ENCODE results near the gene TNFSF18.
"Not testable (repeated sequence)": the region's sequence is repeated elsewhere in the genome, so short reads cannot be mapped to it uniquely, and the experiment has no call there.

Gene TNFSF18, protein sequence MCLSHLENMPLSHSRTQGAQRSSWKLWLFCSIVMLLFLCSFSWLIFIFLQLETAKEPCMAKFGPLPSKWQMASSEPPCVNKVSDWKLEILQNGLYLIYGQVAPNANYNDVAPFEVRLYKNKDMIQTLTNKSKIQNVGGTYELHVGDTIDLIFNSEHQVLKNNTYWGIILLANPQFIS

DNA sequence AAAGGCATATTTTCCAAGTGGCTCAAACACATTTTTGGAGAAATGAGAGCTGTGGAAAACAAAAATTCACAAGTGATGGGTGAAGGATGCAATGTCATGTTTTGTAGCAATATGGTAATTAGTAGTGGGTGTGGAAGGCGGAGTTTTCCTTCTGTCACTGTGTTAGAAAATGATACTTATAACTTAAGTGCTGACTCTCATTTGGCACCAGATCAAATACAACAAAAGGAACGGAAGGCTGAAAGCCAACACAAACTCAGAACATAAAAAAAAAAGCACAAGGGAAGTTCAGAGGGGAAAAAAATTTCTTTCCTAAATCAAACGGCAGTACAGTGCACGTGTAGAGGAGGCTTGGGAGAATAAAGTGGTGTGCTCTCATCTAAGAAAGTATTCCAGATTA is at the start of gene TNFSF18:
Gene TNFSF18, minus strand, starts transcription at position 77 of the 400 bp plus-strand sequence. Its CDS starts 45 bp downstream, at position 32.
- Mint-ChIP-seq H3K27me3 (no peaks in the 10 kb centered on the region), H3K4me1 (peaks cover 5% of the 10 kb centered on the region), H3K36me3 (no peaks in the 10 kb centered on the region), H3K4me3 (no peak within 1 kb of the TSS), H3K27ac (no peak within 1 kb of the TSS), H3K9me3 (no peaks in the 10 kb centered on the region)
- no peak for DNase-seq (ENCODE audit: low spot score in 2 of 2)
- ATAC-seq (ENCODE audit: low read depth): no peak

DNA sequence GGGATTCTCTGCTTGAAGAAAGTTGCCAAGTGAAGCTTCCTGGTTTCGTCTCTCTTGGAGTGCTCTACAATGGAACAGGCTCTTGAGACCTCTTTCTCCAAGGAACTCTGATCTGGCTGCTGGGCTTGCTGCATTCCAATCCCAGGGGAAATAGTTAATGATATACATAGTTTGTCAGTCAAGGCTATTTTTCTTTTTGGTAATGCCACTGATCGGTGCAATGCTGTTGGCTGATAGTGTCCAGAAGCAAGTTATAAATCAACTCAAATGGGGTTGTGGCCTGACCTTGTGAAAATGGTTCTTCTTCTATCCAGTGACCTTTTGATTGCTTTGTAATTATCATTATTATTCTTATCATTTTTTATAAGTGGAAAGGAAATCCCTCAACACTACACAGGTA is 48.4 kb upstream of the TNFSF18 start:
- no peak overlapping the region for H3K4me3 Mint-ChIP-seq
- DNase-seq (ENCODE audit: low spot score in 2 of 2): no peak
- no peak for ATAC-seq (ENCODE audit: low read depth)

DNA sequence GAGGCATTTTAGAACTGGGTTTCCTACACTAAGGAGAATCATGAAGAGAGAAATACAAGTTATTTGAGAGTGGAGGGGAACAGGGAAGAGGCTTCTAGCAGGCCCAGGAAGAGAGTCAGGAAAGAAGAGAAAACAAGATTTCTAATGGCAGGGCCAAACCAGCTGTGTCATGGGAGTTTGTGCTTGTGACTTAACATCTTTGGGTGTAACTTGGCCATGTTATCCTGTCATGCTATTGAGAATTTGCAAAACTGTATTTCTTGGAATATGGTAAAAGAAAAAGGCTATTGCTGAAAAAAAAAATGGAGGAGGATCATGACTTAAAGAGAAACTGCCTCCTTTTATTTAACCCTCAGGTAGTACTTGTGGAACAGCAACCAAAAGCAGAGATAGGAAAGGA is 47.4 kb upstream of the TNFSF18 start:
- no peak overlapping the region for H3K4me3 Mint-ChIP-seq
- no peaks in the 10 kb centered on the region for H3K27me3 Mint-ChIP-seq
- H3K9me3 Mint-ChIP-seq: peaks cover 3% of the 10 kb centered on the region
- H3K27ac Mint-ChIP-seq: no peak overlapping the region
- no peak for DNase-seq (ENCODE audit: low spot score in 2 of 2)
- peaks cover 2% of the 10 kb centered on the region for H3K4me1 Mint-ChIP-seq
- H3K36me3 Mint-ChIP-seq: peaks cover 2% of the 10 kb centered on the region
- ATAC-seq (ENCODE audit: low read depth): no peak

More for the DNA sequence above, 48.4 kb upstream of the TNFSF18 start:
- H3K4me1 Mint-ChIP-seq: peaks cover 2% of the 10 kb centered on the region
- no peaks in the 10 kb centered on the region for H3K27me3 Mint-ChIP-seq
- peaks cover 2% of the 10 kb centered on the region for H3K36me3 Mint-ChIP-seq
- no peak overlapping the region for H3K27ac Mint-ChIP-seq
- H3K9me3 Mint-ChIP-seq: peaks cover 3% of the 10 kb centered on the region

GRCh38 chr1:173097001-173097400 is 46.3 kb upstream of the TNFSF18 start:
- DNase-seq (ENCODE audit: low spot score in 2 of 2): no peak
- H3K4me3 Mint-ChIP-seq: no peak overlapping the region

GRCh38 chr1:173095632-173096031 is 44.9 kb upstream of the TNFSF18 start:
- H3K9me3 Mint-ChIP-seq: peaks cover 1% of the 10 kb centered on the region
- no peaks in the 10 kb centered on the region for H3K36me3 Mint-ChIP-seq
- H3K4me3 Mint-ChIP-seq: no peak overlapping the region
- peaks cover 2% of the 10 kb centered on the region for H3K4me1 Mint-ChIP-seq
- ATAC-seq (ENCODE audit: low read depth) (no peak), DNase-seq (ENCODE audit: low spot score in 2 of 2) (no peak)
- peaks cover 1% of the 10 kb centered on the region for H3K27me3 Mint-ChIP-seq
- no peak overlapping the region for H3K27ac Mint-ChIP-seq

More at GRCh38 chr1:173097001-173097400, 46.3 kb upstream of the TNFSF18 start:
- peaks cover 2% of the 10 kb centered on the region for H3K4me1 Mint-ChIP-seq
- ATAC-seq (ENCODE audit: low read depth): no peak
- no peak overlapping the region for H3K27ac Mint-ChIP-seq
- H3K36me3 Mint-ChIP-seq: no peaks in the 10 kb centered on the region
- H3K27me3 Mint-ChIP-seq: no peaks in the 10 kb centered on the region
- peaks cover 1% of the 10 kb centered on the region for H3K9me3 Mint-ChIP-seq

- DNase-seq (ENCODE audit: low spot score in 2 of 2): no peak
- Mint-ChIP-seq H3K4me1 (peaks cover 2% of the 10 kb centered on the region), H3K36me3 (no peaks in the 10 kb centered on the region), H3K27me3 (peaks cover 1% of the 10 kb centered on the region), H3K27ac (no peak overlapping the region), H3K4me3 (no peak overlapping the region), H3K9me3 (peaks cover 1% of the 10 kb centered on the region)
- no peak for ATAC-seq (ENCODE audit: low read depth)
Measured at GRCh38 chr1:173094541-173094940, 43.8 kb upstream of the TNFSF18 start.

DNA sequence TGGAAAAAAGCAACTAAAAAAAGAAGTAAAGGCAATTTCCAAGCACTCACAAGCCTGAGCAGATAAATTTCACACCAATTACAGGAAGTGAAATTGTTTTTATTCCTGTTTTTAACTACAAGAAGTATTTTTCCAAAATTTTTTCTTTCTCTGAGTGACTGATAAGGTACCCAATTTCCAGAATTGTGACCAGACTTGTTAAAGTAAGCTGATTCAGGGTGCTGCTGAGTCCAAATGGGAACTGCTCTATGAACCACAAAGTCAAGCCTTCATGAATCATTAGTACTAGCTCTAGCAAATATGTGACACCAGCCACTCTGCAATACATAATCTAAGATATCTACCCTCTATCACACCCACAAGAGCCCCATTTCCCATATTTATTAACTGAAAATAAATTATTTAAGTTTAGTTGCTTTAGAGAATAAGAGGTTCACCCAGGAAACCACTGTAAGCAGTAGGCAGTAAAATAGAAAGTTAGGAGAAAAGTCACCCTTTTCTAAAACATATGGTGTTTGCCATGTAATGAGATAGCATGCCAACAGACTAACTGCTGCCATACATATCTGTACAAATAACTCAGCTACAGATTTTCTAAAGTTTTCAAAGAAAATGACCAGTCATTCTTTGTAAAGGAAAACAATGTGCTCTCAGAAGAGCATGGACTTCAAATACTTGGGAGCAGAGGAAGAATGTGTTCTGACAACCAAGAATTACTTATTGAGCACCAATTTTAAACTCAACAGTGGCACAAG is 43.1 kb upstream of the TNFSF18 start:
- no peak for ATAC-seq (ENCODE audit: low read depth)

DNA sequence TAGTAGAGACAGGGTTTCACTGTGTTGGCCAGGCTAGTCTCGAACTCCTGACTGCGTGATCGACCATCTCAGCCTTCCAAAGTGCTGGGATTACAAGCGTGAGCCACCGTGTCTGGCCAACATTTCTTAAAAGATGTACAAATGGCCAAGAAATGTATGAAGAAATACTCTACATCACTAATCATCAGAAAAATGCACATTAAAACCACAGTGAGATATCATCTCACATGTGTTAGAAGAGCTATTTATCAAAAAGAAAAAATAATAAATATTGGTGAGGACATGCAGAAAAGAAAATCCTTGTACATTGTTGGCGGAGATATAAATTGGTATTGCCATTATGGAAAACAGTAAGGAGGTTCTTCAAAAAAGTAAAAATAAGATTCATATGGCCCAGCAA is 33.6 kb upstream of the TNFSF18 start:
- Mint-ChIP-seq H3K4me3 (no peak overlapping the region), H3K4me1 (no peaks in the 10 kb centered on the region)

More for the DNA sequence above, 43.1 kb upstream of the TNFSF18 start:
- peaks cover 1% of the 10 kb centered on the region for H3K27me3 Mint-ChIP-seq
- peaks cover 1% of the 10 kb centered on the region for H3K9me3 Mint-ChIP-seq
- DNase-seq (ENCODE audit: low spot score in 2 of 2): no peak
- H3K4me1 Mint-ChIP-seq: peaks cover 2% of the 10 kb centered on the region
- H3K27ac Mint-ChIP-seq: no peak overlapping the region
- H3K36me3 Mint-ChIP-seq: no peaks in the 10 kb centered on the region
- no peak overlapping the region for H3K4me3 Mint-ChIP-seq

DNA sequence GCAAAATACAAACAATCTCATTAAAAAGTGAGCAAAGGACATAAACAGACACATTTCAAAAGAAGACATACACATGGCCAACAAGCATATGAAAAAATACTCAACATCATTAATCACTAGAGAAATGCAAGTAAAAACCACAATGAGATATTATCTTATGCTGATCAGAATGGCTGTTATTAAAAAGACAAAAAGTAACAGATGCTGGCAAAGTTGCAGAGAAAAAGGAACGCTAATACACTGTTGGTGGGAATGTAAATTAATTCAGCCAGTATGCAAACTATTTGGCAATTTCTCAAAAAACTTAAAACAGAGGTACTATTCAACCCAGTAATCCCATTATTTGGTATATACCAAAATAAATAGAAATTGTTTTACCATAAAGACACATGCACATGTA is 32.2 kb upstream of the TNFSF18 start:
- ATAC-seq (ENCODE audit: low read depth) (no peak), DNase-seq (ENCODE audit: low spot score in 2 of 2) (no peak)
- Mint-ChIP-seq H3K4me1 (no peaks in the 10 kb centered on the region), H3K4me3 (no peak overlapping the region), H3K27ac (no peak overlapping the region), H3K9me3 (peaks cover 2% of the 10 kb centered on the region), H3K27me3 (no peaks in the 10 kb centered on the region), H3K36me3 (no peaks in the 10 kb centered on the region)

More for the DNA sequence above, 33.6 kb upstream of the TNFSF18 start:
- Mint-ChIP-seq H3K36me3 (no peaks in the 10 kb centered on the region), H3K27ac (no peak overlapping the region), H3K9me3 (peaks cover 2% of the 10 kb centered on the region), H3K27me3 (no peaks in the 10 kb centered on the region)
- ATAC-seq (ENCODE audit: low read depth) (no peak), DNase-seq (ENCODE audit: low spot score in 2 of 2) (no peak)

DNA sequence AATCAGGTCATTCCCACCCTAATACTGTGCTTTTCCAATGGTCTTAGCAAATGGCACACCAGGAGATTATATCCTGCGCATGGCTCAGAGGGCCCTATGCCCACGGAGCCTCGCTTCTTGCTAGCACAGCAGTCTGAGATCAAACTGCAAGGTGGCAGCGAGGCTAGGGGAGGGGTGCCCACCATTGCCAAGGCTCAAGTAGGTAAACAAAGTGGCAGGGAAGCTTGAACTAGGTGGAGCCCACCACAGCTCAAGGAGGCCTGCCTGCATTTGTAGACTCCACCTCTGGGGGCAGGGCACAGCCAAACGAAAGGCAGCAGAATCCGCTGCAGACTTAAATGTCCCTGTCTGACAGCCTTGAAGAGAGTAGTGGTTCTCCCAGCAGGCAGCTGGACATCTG is 23.5 kb upstream of the TNFSF18 start:
- not testable (repeated sequence) for H3K4me1 Mint-ChIP-seq; H3K4me3 Mint-ChIP-seq; H3K27ac Mint-ChIP-seq; ATAC-seq (ENCODE audit: low read depth); H3K9me3 Mint-ChIP-seq; DNase-seq (ENCODE audit: low spot score in 2 of 2); H3K36me3 Mint-ChIP-seq
- peaks cover 11% of the 10 kb centered on the region for H3K27me3 Mint-ChIP-seq

DNA sequence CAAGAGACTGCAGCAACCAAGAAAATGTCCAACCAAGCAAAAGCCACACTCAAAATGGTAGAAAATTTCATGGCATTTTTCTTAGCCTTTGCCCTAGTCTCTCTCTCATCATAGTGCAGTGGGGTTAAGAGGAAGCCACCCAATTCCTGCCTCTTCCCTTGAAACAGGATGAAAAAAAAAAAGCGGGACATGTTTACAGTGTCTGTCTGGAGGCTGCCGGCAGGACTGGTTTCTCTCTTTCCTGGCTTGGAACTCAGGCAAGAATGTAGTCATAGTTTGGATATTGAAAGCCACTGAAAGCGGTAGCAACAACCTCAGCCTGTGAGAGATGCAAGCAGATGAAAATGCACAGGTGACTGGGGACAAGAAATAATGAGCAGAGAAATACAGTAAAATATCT is 13.3 kb upstream of the TNFSF18 start:
- Mint-ChIP-seq H3K9me3 (peaks cover 3% of the 10 kb centered on the region), H3K4me1 (peaks cover 10% of the 10 kb centered on the region), H3K4me3 (no peak overlapping the region), H3K36me3 (peaks cover 2% of the 10 kb centered on the region), H3K27me3 (peaks cover 2% of the 10 kb centered on the region), H3K27ac (no peak overlapping the region)
- no peak for ATAC-seq (ENCODE audit: low read depth)
- no peak for DNase-seq (ENCODE audit: low spot score in 2 of 2)

DNA sequence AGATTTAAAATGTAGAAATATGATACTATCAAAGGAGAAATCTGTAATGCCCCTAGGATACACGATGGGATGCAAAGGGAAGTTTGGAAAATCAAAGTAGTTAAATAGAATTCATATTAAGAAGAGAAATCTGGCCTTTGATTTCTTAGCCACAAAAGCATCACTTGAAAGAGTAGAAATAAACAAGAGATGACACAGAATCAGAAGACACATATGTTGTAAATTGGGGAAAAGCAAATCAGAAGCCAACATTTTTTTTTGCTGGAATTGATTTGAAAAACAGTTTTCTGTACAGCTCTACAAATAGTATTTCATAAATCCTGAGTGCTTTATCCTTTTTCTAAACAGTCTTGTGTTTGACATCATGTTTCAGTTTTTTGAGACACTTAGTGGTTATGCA is 12.4 kb upstream of the TNFSF18 start:
- Mint-ChIP-seq H3K9me3 (peaks cover 3% of the 10 kb centered on the region), H3K27ac (no peak overlapping the region), H3K27me3 (peaks cover 2% of the 10 kb centered on the region), H3K36me3 (peaks cover 2% of the 10 kb centered on the region), H3K4me3 (no peak overlapping the region), H3K4me1 (peaks cover 10% of the 10 kb centered on the region)
- no peak for DNase-seq (ENCODE audit: low spot score in 2 of 2)
- ATAC-seq (ENCODE audit: low read depth): no peak

- peaks cover 3% of the 10 kb centered on the region for H3K9me3 Mint-ChIP-seq
Measured at GRCh38 chr1:173062150-173062938, 11.6 kb upstream of the TNFSF18 start.

GRCh38 chr1:173058556-173058955 is 7.8 kb upstream of the TNFSF18 start:
- DNase-seq (ENCODE audit: low spot score in 2 of 2) (no peak), ATAC-seq (ENCODE audit: low read depth) (no peak)
- peaks cover 2% of the 10 kb centered on the region for H3K36me3 Mint-ChIP-seq
- peaks cover 3% of the 10 kb centered on the region for H3K27me3 Mint-ChIP-seq
- H3K9me3 Mint-ChIP-seq: no peaks in the 10 kb centered on the region
- H3K4me3 Mint-ChIP-seq: no peak overlapping the region
- peaks cover 7% of the 10 kb centered on the region for H3K4me1 Mint-ChIP-seq
- no peak overlapping the region for H3K27ac Mint-ChIP-seq

More at GRCh38 chr1:173062150-173062938, 11.6 kb upstream of the TNFSF18 start:
- Mint-ChIP-seq H3K27ac (no peak overlapping the region), H3K4me1 (peaks cover 17% of the 10 kb centered on the region), H3K27me3 (peaks cover 2% of the 10 kb centered on the region), H3K4me3 (no peak overlapping the region), H3K36me3 (peaks cover 2% of the 10 kb centered on the region)
- DNase-seq (ENCODE audit: low spot score in 2 of 2) (no peak), ATAC-seq (ENCODE audit: low read depth) (no peak)

Data from memory B cell (primary cell).